ENCODE data around the gene METTL9. TPM values are rescaled to one million over a fixed set of nuclear protein-coding genes. Genes with fewer than 3 reads are reported as not detected.
"Not testable (repeated sequence)": the region's sequence is repeated elsewhere in the genome, so short reads cannot be mapped to it uniquely, and the experiment has no call there.

The METTL9 gene
- total RNA-seq, 1 donor from 2014 or later: 108 TPM

DNA sequence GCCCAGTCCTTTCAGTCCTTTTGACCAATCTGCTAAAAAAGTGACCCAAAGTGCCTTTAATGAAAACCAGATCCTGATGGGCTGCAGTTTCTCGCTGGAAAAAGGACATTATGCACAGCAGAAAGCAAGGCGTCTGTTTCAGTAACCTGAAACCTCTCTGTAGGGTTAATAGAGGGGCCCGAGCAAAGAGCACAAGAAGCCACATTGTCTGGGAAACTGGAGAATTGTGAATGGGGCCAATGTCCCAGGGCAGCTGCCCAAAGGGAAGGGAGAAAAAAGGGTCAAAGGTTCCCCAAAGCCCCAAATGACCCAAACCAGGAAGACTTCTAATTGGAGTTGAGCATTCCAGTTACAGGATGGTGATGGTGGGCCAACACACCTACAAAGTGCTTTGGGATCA lies 67.4 kb downstream of the METTL9 start:
- Mint-ChIP-seq H3K4me1 (ENCODE audit: low read depth, unreplicated experiment) (peaks cover 3% of the 10 kb centered on the region), H3K36me3 (ENCODE audit: unreplicated experiment) (no peaks in the 10 kb centered on the region), H3K4me3 (ENCODE audit: unreplicated experiment) (no peak overlapping the region), H3K27me3 (ENCODE audit: unreplicated experiment) (peaks cover 2% of the 10 kb centered on the region), H3K9me3 (ENCODE audit: unreplicated experiment) (no peaks in the 10 kb centered on the region), H3K27ac (ENCODE audit: unreplicated experiment) (no peak overlapping the region)
- no peak for DNase-seq
- TF ChIP-seq, protein P1, sequence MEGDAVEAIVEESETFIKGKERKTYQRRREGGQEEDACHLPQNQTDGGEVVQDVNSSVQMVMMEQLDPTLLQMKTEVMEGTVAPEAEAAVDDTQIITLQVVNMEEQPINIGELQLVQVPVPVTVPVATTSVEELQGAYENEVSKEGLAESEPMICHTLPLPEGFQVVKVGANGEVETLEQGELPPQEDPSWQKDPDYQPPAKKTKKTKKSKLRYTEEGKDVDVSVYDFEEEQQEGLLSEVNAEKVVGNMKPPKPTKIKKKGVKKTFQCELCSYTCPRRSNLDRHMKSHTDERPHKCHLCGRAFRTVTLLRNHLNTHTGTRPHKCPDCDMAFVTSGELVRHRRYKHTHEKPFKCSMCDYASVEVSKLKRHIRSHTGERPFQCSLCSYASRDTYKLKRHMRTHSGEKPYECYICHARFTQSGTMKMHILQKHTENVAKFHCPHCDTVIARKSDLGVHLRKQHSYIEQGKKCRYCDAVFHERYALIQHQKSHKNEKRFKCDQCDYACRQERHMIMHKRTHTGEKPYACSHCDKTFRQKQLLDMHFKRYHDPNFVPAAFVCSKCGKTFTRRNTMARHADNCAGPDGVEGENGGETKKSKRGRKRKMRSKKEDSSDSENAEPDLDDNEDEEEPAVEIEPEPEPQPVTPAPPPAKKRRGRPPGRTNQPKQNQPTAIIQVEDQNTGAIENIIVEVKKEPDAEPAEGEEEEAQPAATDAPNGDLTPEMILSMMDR (IDR thresholded peaks at IDR 0.05; ENCODE audit: partially characterized antibody, unreplicated experiment): no peak

- TF ChIP-seq, protein P1 (IDR thresholded peaks at IDR 0.05; ENCODE audit: partially characterized antibody, unreplicated experiment): no peak
- no peak overlapping the region for H3K4me3 Mint-ChIP-seq (ENCODE audit: unreplicated experiment)
- no peak for DNase-seq
- H3K27me3 Mint-ChIP-seq (ENCODE audit: unreplicated experiment): peaks cover 2% of the 10 kb centered on the region
- no peaks in the 10 kb centered on the region for H3K36me3 Mint-ChIP-seq (ENCODE audit: unreplicated experiment)
- peaks cover 3% of the 10 kb centered on the region for H3K4me1 Mint-ChIP-seq (ENCODE audit: low read depth, unreplicated experiment)
- no peak overlapping the region for H3K27ac Mint-ChIP-seq (ENCODE audit: unreplicated experiment)
- no peaks in the 10 kb centered on the region for H3K9me3 Mint-ChIP-seq (ENCODE audit: unreplicated experiment)
Measured at GRCh38 chr16:21667575-21667974, 68.2 kb downstream of the METTL9 start.

DNA sequence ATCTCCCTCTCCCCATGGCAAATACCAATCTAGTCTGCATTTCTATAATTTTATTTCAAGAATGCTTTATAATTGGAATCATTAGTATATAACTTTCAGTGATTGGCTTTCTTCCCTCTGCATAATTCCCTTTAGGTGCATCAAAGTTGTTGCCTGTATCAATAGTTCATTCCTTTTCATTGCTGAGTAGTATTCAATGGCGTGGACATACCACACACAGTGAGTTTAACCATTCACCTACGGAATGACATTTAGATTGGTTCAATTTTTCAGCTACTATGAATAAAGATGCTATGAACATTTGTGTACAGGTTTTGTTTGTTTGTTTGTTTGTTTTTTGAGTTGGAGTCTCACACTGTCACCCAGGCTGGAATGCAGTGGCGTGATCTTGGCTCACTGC lies 74.1 kb downstream of the METTL9 start:
- Mint-ChIP-seq H3K36me3 (ENCODE audit: unreplicated experiment) (no peaks in the 10 kb centered on the region), H3K9me3 (ENCODE audit: unreplicated experiment) (no peaks in the 10 kb centered on the region), H3K4me3 (ENCODE audit: unreplicated experiment) (no peak overlapping the region), H3K27ac (ENCODE audit: unreplicated experiment) (no peak overlapping the region), H3K4me1 (ENCODE audit: low read depth, unreplicated experiment) (no peaks in the 10 kb centered on the region), H3K27me3 (ENCODE audit: unreplicated experiment) (no peaks in the 10 kb centered on the region)
- no peak for DNase-seq
- TF ChIP-seq, protein P1 (IDR thresholded peaks at IDR 0.05; ENCODE audit: partially characterized antibody, unreplicated experiment): no peak

- not testable (repeated sequence) for H3K27ac Mint-ChIP-seq (ENCODE audit: unreplicated experiment); DNase-seq; H3K36me3 Mint-ChIP-seq (ENCODE audit: unreplicated experiment); H3K9me3 Mint-ChIP-seq (ENCODE audit: unreplicated experiment); H3K4me3 Mint-ChIP-seq (ENCODE audit: unreplicated experiment); H3K27me3 Mint-ChIP-seq (ENCODE audit: unreplicated experiment); H3K4me1 Mint-ChIP-seq (ENCODE audit: low read depth, unreplicated experiment)
Measured at GRCh38 chr16:21674456-21674855, 75.1 kb downstream of the METTL9 start.

- H3K27ac Mint-ChIP-seq (ENCODE audit: unreplicated experiment); H3K9me3 Mint-ChIP-seq (ENCODE audit: unreplicated experiment); H3K4me3 Mint-ChIP-seq (ENCODE audit: unreplicated experiment); H3K36me3 Mint-ChIP-seq (ENCODE audit: unreplicated experiment); H3K4me1 Mint-ChIP-seq (ENCODE audit: low read depth, unreplicated experiment); H3K27me3 Mint-ChIP-seq (ENCODE audit: unreplicated experiment); DNase-seq: not testable (repeated sequence)
Measured at GRCh38 chr16:21680714-21681113, 81.3 kb downstream of the METTL9 start.

DNA sequence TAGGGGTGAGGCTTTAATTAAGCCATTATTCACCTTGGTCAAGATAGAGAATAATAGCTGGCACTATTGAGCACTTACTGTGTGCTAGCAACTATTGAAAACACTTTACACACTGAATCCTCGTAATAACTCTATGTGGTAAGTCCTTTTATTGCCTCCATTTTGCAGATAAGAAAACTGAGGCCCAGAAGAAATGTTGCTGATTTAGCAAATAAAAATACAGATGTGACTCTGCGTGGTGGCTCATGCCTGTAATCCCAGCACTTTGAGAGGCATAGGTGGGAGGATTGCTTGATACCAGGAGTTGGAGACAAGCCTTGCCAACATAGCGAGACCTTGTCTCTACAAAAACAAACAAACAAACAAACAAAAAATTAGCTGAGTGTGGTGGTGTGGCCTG lies 83.8 kb downstream of the METTL9 start:
- Mint-ChIP-seq H3K9me3 (ENCODE audit: unreplicated experiment) (peaks cover 3% of the 10 kb centered on the region), H3K4me1 (ENCODE audit: low read depth, unreplicated experiment) (no peaks in the 10 kb centered on the region)
- TF ChIP-seq, protein P1 (IDR thresholded peaks at IDR 0.05; ENCODE audit: partially characterized antibody, unreplicated experiment): no peak

More for the DNA sequence above, 83.8 kb downstream of the METTL9 start:
- H3K27ac Mint-ChIP-seq (ENCODE audit: unreplicated experiment): no peak overlapping the region
- no peak overlapping the region for H3K4me3 Mint-ChIP-seq (ENCODE audit: unreplicated experiment)
- peaks cover 3% of the 10 kb centered on the region for H3K27me3 Mint-ChIP-seq (ENCODE audit: unreplicated experiment)
- DNase-seq: no peak
- no peaks in the 10 kb centered on the region for H3K36me3 Mint-ChIP-seq (ENCODE audit: unreplicated experiment)
